HUES64 (cell line): ENCODE data around the gene CD248.

Experiments
- H3K27ac ChIP-seq: 2 replicates; pipeline ENCODE4 v1.7.0; 2013; ENCODE audit warnings: low read depth, low read length, inconsistent platforms
- H3K27me3 ChIP-seq: 2 replicates; pipeline ENCODE4 v1.6.1; 2013; ENCODE audit warnings: mild to moderate bottlenecking, low read length; ENCODE audit not compliant: insufficient read depth
- H3K36me3 ChIP-seq: 2 replicates; pipeline ENCODE4 v1.6.1; 2013; ENCODE audit warnings: mild to moderate bottlenecking, low read length; ENCODE audit not compliant: insufficient read depth
- H3K4me1 ChIP-seq: 2 replicates; pipeline ENCODE4 v1.6.1; 2013; ENCODE audit warnings: mild to moderate bottlenecking, low read length, moderate library complexity; ENCODE audit not compliant: insufficient read depth
- H3K4me3 ChIP-seq: 2 replicates; pipeline ENCODE4 v1.5.1; 2013; ENCODE audit warnings: mild to moderate bottlenecking, low read length, moderate library complexity
- H3K9ac ChIP-seq: 2 replicates; pipeline ENCODE4 v1.6.1; 2013; ENCODE audit warnings: mild to moderate bottlenecking, low read depth, low read length
- H3K9me3 ChIP-seq: 2 replicates; pipeline ENCODE4 v1.6.1; 2013; ENCODE audit warnings: low read depth, low read length; ENCODE audit not compliant: insufficient read depth
- WGBS: fragments of 150-250, 120-280 bp; methylation state at CpG from one replicate; pipeline ENCODE4 v1.1.7; 2013; ENCODE audit warnings: missing lambda C conversion rate; 5-methylcytosine and 5-hydroxymethylcytosine counted together

Gene CD248

DNA sequence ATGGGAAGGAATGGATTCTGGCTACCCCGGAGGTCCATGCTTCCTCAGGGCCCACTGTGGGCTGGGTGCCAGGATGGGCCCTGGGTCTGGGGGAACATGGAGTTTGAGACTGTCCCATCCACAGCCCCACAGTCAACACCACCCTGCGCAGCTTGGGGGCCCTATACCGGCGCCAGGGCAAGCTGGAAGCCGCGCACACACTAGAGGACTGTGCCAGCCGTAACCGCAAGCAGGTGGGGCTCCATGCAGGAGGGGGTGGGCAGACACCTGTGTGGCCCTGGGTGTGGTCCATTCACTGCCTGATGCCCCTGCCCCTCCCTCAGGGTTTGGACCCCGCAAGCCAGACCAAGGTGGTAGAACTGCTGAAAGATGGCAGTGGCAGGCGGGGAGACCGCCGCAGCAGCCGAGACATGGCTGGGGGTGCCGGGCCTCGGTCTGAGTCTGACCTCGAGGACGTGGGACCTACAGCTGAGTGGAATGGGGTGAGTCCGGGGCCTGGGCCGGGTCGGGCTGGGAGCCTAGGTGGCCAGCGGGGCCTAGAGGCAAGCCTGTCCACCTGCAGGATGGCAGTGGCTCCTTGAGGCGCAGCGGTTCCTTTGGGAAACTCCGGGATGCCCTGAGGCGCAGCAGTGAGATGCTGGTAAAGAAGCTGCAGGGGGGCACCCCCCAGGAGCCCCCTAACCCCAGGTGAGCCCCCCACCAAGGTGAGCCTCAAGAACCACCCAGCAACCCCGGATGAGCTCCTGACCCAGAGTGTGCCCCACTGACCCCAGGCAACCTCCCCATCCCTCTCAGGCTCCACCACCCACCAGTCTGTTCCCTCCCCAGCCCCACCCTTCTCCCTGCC is 51.1 kb downstream of the CD248 start:
- peaks cover 8% of the 10 kb centered on the region; the same call in 1 of the 2 replicates for H3K4me1 ChIP-seq
- H3K36me3 ChIP-seq, result peaks cover 49% of the 10 kb centered on the region

GRCh38 chr11:66264914-66265313 is 51.9 kb downstream of the CD248 start:
- WGBS, result 73% methylated on average over 11 of the region's 12 CpGs
- peaks cover 7% of the 10 kb centered on the region; the same call in 1 of the 2 replicates for H3K4me1 ChIP-seq
- H3K27ac ChIP-seq, result no peak overlapping the region
- H3K36me3 ChIP-seq, result peaks cover 54% of the 10 kb centered on the region
- no peaks in the 10 kb centered on the region for H3K27me3 ChIP-seq
- no peak overlapping the region for H3K4me3 ChIP-seq
- no peak overlapping the region for H3K9ac ChIP-seq
- H3K9me3 ChIP-seq, result no peaks in the 10 kb centered on the region

More for the DNA sequence above, 51.1 kb downstream of the CD248 start:
- Histone ChIP-seq H3K9me3 (no peaks in the 10 kb centered on the region), H3K27ac (no peak overlapping the region), H3K9ac (no peak overlapping the region), H3K27me3 (no peaks in the 10 kb centered on the region), H3K4me3 (no peak overlapping the region)
- WGBS, result 97% methylated on average over 26 of the region's 26 CpGs
